Erythroblast (primary cell): Measurements from ENCODE around the gene LTBP1.

Source experiments
- GATA1 ChIP-seq: IDR thresholded peaks from 2 replicates; pipeline ENCODE4 v1.6.1; 2011; ENCODE audit warnings: low read depth, mild to moderate bottlenecking, control low read depth, low read length, moderate library complexity
- POLR2A ChIP-seq: IDR thresholded peaks from 2 replicates; pipeline ENCODE4 v1.6.1; 2011; ENCODE audit warnings: mild to moderate bottlenecking, low read length

- peak; percentile 44 for TF ChIP-seq POLR2A
- peak; percentile 71 for TF ChIP-seq GATA1
These were observed 162.0 kb downstream of the LTBP1 start for GRCh38 chr2:33108483-33109443.
